HepG2 (cell line): Measurements from ENCODE around the gene GALNTL6. TPM values are rescaled to one million over a fixed set of nuclear protein-coding genes. Genes with fewer than 3 reads are reported as not detected.

Source experiments
- ATAC-seq: fragments of 200-7000 bp; cut with Tn5 transposase; 3 replicates; pipeline ENCODE4 v1.9.1; 2020; ENCODE audit warnings: mild to moderate bottlenecking, moderate library complexity
- BruUV-seq: library from RNA; stranded (reverse); fragments of 400-500 nt; replicated peaks from 2 replicates; lab custom pipeline; 2021; lab: Mats Ljungman, UMichigan
- CTCF ChIA-PET: fragments of 300-600 bp; formaldehyde crosslinking; extraction: SDS; loops from one replicate; lab custom pipeline; 2021; ENCODE audit warnings: low total read pairs, inconsistent platforms, low intra/inter-chr PET ratio; lab: Yijun Ruan, JAX
- POLR2A ChIA-PET: fragments of 350-600 bp; sonication (Branson Sonifier 250); formaldehyde crosslinking; loops from one replicate; lab custom pipeline; 2020; ENCODE audit warnings: antibody characterized with exemption, inconsistent platforms; lab: Yijun Ruan, JAX
- DNase-seq: peaks from one replicate; pipeline ENCODE4 v3.0.0-alpha.2; 2015; ENCODE audit warnings: low spot score
- FAIRE-seq: peaks from 3 replicates; lab custom pipeline; 2011; peaks lifted over from hg19 to GRCh38; lab: Jason Lieb, UNC
- H2AFZ ChIP-seq: one replicate; pipeline ENCODE4 v1.6.1; 2011; ENCODE audit warnings: low read length, inconsistent platforms
- H3K27ac ChIP-seq: fragments of 300-600 bp; 3 replicates; pipeline ENCODE4 v1.8.0; 2011; ENCODE audit warnings: mixed run types, mild to moderate bottlenecking, mixed read lengths, low read length, inconsistent platforms; ENCODE audit not compliant: insufficient read depth; ENCODE audit errors: extremely low read length
- H3K27me3 ChIP-seq, 2 experiments: fragments of 200-600 bp in 1 of 2; 2 replicates in 1 of 2; 3 replicates in 1 of 2; pipeline versions ENCODE4 v1.6.0 to v1.8.0; 2011; ENCODE audit warnings: low read length in 2 of 2, mild to moderate bottlenecking in 2 of 2, moderate library complexity in 2 of 2, inconsistent platforms in 1 of 2; ENCODE audit not compliant: insufficient read depth in 2 of 2, control insufficient read depth in 1 of 2
- H3K36me3 ChIP-seq, 2 experiments: fragments of 200-600 bp in 1 of 2; replicated peaks in 1 of 2; 2 replicates in 1 of 2; 3 replicates in 1 of 2; pipeline versions ENCODE4 v1.5.1 to v1.8.0; 2011; ENCODE audit warnings: low read length in 2 of 2, inconsistent platforms in 1 of 2; ENCODE audit not compliant: insufficient read depth in 2 of 2, control insufficient read depth in 1 of 2
- H3K4me1 ChIP-seq: 2 replicates; pipeline ENCODE4 v1.5.1; 2012; ENCODE audit warnings: low read length, inconsistent platforms; ENCODE audit not compliant: insufficient read depth
- H3K4me2 ChIP-seq: 2 replicates; pipeline ENCODE4 v1.6.0; 2011; ENCODE audit warnings: low read depth, low read length, inconsistent platforms
- H3K4me3 ChIP-seq, 3 experiments: fragments of 200-600 bp in 1 of 3; sonication (generic), shearing (Covaris generic) in 1 of 3; replicated peaks in 1 of 3; 2 replicates each; pipeline ENCODE4 v1.5.1; 2011 to 2016; ENCODE audit warnings: low read length in 3 of 3, inconsistent platforms in 2 of 3, low read depth in 2 of 3, mild to moderate bottlenecking in 2 of 3, control low read depth in 1 of 3, mixed read lengths in 1 of 3; ENCODE audit not compliant: insufficient read depth in 1 of 3
- H3K79me2 ChIP-seq: one replicate; pipeline ENCODE4 v1.6.1; 2011; ENCODE audit warnings: low read length, inconsistent platforms; ENCODE audit not compliant: insufficient read depth
- H3K9ac ChIP-seq: 2 replicates; pipeline ENCODE4 v1.6.0; 2011; ENCODE audit warnings: mild to moderate bottlenecking, low read depth, low read length, inconsistent platforms; ENCODE audit not compliant: insufficient read depth
- H3K9me3 ChIP-seq: 2 replicates; pipeline ENCODE4 v1.5.1; 2012; ENCODE audit warnings: mild to moderate bottlenecking, low read length
- H4K20me1 ChIP-seq: 2 replicates; pipeline ENCODE4 v1.6.0; 2011; ENCODE audit warnings: inconsistent platforms, mild to moderate bottlenecking, low read length, moderate library complexity; ENCODE audit not compliant: insufficient read depth
- HIVEP1 ChIP-seq: sonication (generic); formaldehyde crosslinking; IDR thresholded peaks from 2 replicates; pipeline ENCODE4 v1.4.0; 2020; ENCODE audit warnings: mild to moderate bottlenecking, missing genetic modification reagents
- HNRNPLL ChIP-seq: fragments of 200-400 bp; formaldehyde crosslinking; IDR thresholded peaks from 2 replicates; pipeline ENCODE4 v1.6.1; 2017; ENCODE audit warnings: mild to moderate bottlenecking, low read depth, low read length; ENCODE audit not compliant: poor library complexity, severe bottlenecking
- MAFK ChIP-seq, 2 experiments: IDR thresholded peaks in 1 of 2; conservative IDR thresholded peaks in 1 of 2; 2 replicates each; pipeline ENCODE4 v1.6.1; 2011; ENCODE audit warnings: improper control_type of control experiment in 2 of 2, low read length in 2 of 2
- NFE2L1 ChIP-seq: sonication (generic); formaldehyde crosslinking; IDR thresholded peaks from 2 replicates; pipeline ENCODE4 v1.4.0; 2020; ENCODE audit warnings: missing genetic modification reagents, mild to moderate bottlenecking, borderline replicate concordance
- SP1 ChIP-seq, 2 experiments: fragments of 450-650 bp in 1 of 2; sonication (generic) in 1 of 2; formaldehyde crosslinking in 1 of 2; IDR thresholded peaks; 2 replicates each; pipeline versions ENCODE4 v1.4.0 to v1.6.1; 2016 to 2020; ENCODE audit warnings: missing genetic modification reagents in 1 of 2
- SP5 ChIP-seq: IDR thresholded peaks from 2 replicates; pipeline ENCODE4 v1.6.1; 2016; ENCODE audit warnings: low read depth, borderline replicate concordance
- TRAFD1 ChIP-seq: sonication (generic); formaldehyde crosslinking; IDR thresholded peaks from 2 replicates; pipeline ENCODE4 v1.5.1; 2020; ENCODE audit warnings: missing genetic modification reagents, mild to moderate bottlenecking, borderline replicate concordance
- WIZ ChIP-seq: sonication (generic); formaldehyde crosslinking; IDR thresholded peaks from 2 replicates; pipeline ENCODE4 v1.5.1; 2020; ENCODE audit warnings: mild to moderate bottlenecking, missing genetic modification reagents
- ZNF549 ChIP-seq: sonication (generic); formaldehyde crosslinking; IDR thresholded peaks from 2 replicates; pipeline ENCODE4 v1.5.0; 2020; ENCODE audit warnings: missing genetic modification reagents
- WGBS: methylation state at CpG from one replicate; pipeline ENCODE4 v1.1.6; 2017; ENCODE audit warnings: low lambda C conversion rate; 5-methylcytosine and 5-hydroxymethylcytosine counted together
- in situ Hi-C: cut with HindIII; loops from 2 replicates; pipeline ENCODE4 v1.10.0; 2017; ENCODE audit warnings: low pct_unique_long_range_greater_than_20kb; ENCODE audit not compliant: extremely low pct_ligation_motif_present
- intact Hi-C: fragments of 100-400 bp; cut with micrococcal nuclease; formaldehyde crosslinking; loops from one replicate; pipeline ENCODE4 v1.10.0; 2022; ENCODE audit not compliant: unreplicated experiment
- polyA plus RNA-seq, 8 experiments: library from polyadenylated mRNA; depleted of rRNA in 3 of 8; stranded (reverse) in 7 of 8; unstranded in 1 of 8; fragments of >200 nt; fragmentation: Illumina TruSeq in 4 of 8; extraction: Trizol in 4 of 8; gene quantifications; 2 replicates each; pipeline versions ENCODE4 v1.2.1 to v1.2.3, GENCODE V29; 2011 to 2016; ENCODE audit warnings: low read depth in 4 of 8, missing spikeins in 1 of 8, mixed read lengths in 1 of 8; ENCODE audit not compliant: insufficient read depth in 1 of 8
- total RNA-seq, 5 experiments: library from RNA; depleted of rRNA; stranded (reverse); fragments of >200 nt; fragmentation: Illumina TruSeq; extraction: Trizol; gene quantifications; 2 replicates each; pipeline ENCODE4 v1.2.3, GENCODE V29; 2016; ENCODE audit warnings: low read depth in 1 of 5

Gene GALNTL6
- total and polyA plus RNA-seq, 2 of the 13 experiments (the other 11 are each of a cell fraction or from before 2014, with no cell fraction given) = not detected

DNA sequence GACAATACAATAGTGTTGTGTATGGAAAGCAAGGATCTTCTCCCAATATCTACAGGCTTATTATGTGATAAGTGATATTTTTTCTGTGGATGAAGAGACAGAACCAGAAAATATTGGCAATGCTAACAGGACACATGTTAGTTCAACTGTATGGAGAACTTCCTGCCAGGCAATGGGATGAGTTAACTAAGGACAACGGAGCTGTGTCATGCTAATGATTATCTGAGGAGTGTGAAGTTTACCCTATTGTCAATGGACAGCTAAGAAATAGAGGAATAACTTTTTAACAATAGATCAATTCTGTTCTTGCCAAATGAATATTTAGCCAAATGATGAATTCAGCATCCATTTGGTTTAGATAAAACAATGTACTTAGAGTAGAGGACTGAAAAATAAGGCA lies 180.0 kb downstream of the GALNTL6 start:
- in situ Hi-C loops (no loop called here), intact Hi-C loops (no loop called here)
- BruUV-seq = no TSS peak
- CTCF ChIA-PET = no interaction called here
- Histone ChIP-seq H4K20me1 (no peaks in the 10 kb centered on the region), H3K9ac (no peak overlapping the region), H3K4me1 (no peaks in the 10 kb centered on the region), H3K27ac (no peak overlapping the region), H3K36me3 (no peaks in the 10 kb centered on the region), H3K27me3 (no peaks in the 10 kb centered on the region), H3K4me2 (no peak overlapping the region), H3K79me2 (no peaks in the 10 kb centered on the region)
- ATAC-seq (no peak), FAIRE-seq (no peak)
- 0% methylated on average over 1 of the region's 1 CpG for whole genome bisulfite sequencing
- TF ChIP-seq WIZ (CRISPR knock-in tag) = no peak
- no peak for TF ChIP-seq SP1 (IDR thresholded peaks at IDR 0.05)
- TF ChIP-seq SP1 (CRISPR knock-in tag; IDR thresholded peaks at IDR 0.05) = no peak
- TF ChIP-seq TRAFD1 (CRISPR knock-in tag) = no peak
- no peak for TF ChIP-seq HNRNPLL
- TF ChIP-seq, all 625 proteins: peak for 0
- POLR2A ChIA-PET = no interaction called here
- H3K4me3 ChIP-seq = no peak overlapping the region
- DNase-seq = no peak
- no peak overlapping the region for H2AFZ ChIP-seq
- H3K9me3 ChIP-seq = no peaks in the 10 kb centered on the region

- in situ Hi-C loops (no loop called here), intact Hi-C loops (no loop called here)
- no peak for ATAC-seq
- Histone ChIP-seq H3K4me1 (no peaks in the 10 kb centered on the region), H3K36me3 (no peaks in the 10 kb centered on the region), H3K27me3 (no peaks in the 10 kb centered on the region), H3K9me3 (no peaks in the 10 kb centered on the region), H3K79me2 (no peaks in the 10 kb centered on the region), H2AFZ (no peak overlapping the region), H4K20me1 (no peaks in the 10 kb centered on the region), H3K4me2 (no peak overlapping the region), H3K27ac (no peak overlapping the region), H3K9ac (no peak overlapping the region), H3K4me3 (no peak overlapping the region)
- no peak for DNase-seq
- ChIA-PET POLR2A (no interaction called here), CTCF (no interaction called here)
- BruUV-seq = no TSS peak
- no peak for FAIRE-seq
- TF ChIP-seq HIVEP1 (CRISPR knock-in tag) (no peak), ZNF549 (CRISPR knock-in tag) (no peak), NFE2L1 (CRISPR knock-in tag) (no peak), SP5 (no peak), MAFK (conservative IDR thresholded peaks at IDR 0.05 in 1 of 2, IDR thresholded peaks at IDR 0.05 in 1 of 2; ENCODE audit: low read length in 2 of 2) (peak in 1 of 2 experiments; percentile 44; a peak in 1 of 4 replicates)
Observed at GRCh38 chr4:172007889-172008288, 194.7 kb downstream of the GALNTL6 start.
